ENCODE measurements around the gene NPHS1.
A peak's percentile ranks its signal among the peaks of the same experiment; 100 is the strongest.
"Not testable (repeated sequence)": the region's sequence is repeated elsewhere in the genome, so short reads cannot be mapped to it uniquely, and the experiment has no call there.

NPHS1 gene

GRCh38 chr19:35852029-35852780 lies at the start of gene NPHS1:
Gene NPHS1 (minus strand): TSS chr19:35852504. CDS start chr19:35851837, 667 bp downstream.
- DNase-seq: no peak

GRCh38 chr19:35901055-35901644 lies 48.8 kb upstream of the NPHS1 start:
- DNase-seq: no peak

GRCh38 chr19:35899547-35900214 lies 47.4 kb upstream of the NPHS1 start:
- DNase-seq: peak; percentile 68

GRCh38 chr19:35898499-35898809 lies 46.1 kb upstream of the NPHS1 start:
- no peak for DNase-seq

GRCh38 chr19:35897706-35898451 lies 45.6 kb upstream of the NPHS1 start:
- no peak for DNase-seq

- DNase-seq: no peak
Observed at GRCh38 chr19:35896643-35897040, 44.3 kb upstream of the NPHS1 start.

- DNase-seq: no peak
Observed at GRCh38 chr19:35895911-35896642, 43.8 kb upstream of the NPHS1 start.

GRCh38 chr19:35894342-35894741 lies 42.0 kb upstream of the NPHS1 start:
- DNase-seq: no peak

- DNase-seq: not testable (repeated sequence)
Observed at GRCh38 chr19:35891819-35892218, 39.5 kb upstream of the NPHS1 start.

GRCh38 chr19:35890113-35890650 lies 37.9 kb upstream of the NPHS1 start:
- DNase-seq: no peak

GRCh38 chr19:35889370-35890112 lies 37.2 kb upstream of the NPHS1 start:
- DNase-seq: no peak

GRCh38 chr19:35888398-35888797 lies 36.1 kb upstream of the NPHS1 start:
- DNase-seq: no peak

- DNase-seq: no peak
Observed at GRCh38 chr19:35887197-35887596, 34.9 kb upstream of the NPHS1 start.

GRCh38 chr19:35885904-35886303 lies 33.6 kb upstream of the NPHS1 start:
- no peak for DNase-seq

- no peak for DNase-seq
Observed at GRCh38 chr19:35885225-35885738, 33.0 kb upstream of the NPHS1 start.

GRCh38 chr19:35883882-35884281 lies 31.6 kb upstream of the NPHS1 start:
- no peak for DNase-seq

GRCh38 chr19:35882114-35882832 lies 30.0 kb upstream of the NPHS1 start:
- peak; percentile 61 for DNase-seq

GRCh38 chr19:35879770-35880317 lies 27.5 kb upstream of the NPHS1 start:
- DNase-seq: no peak

- no peak for DNase-seq
Observed at GRCh38 chr19:35879068-35879467, 26.8 kb upstream of the NPHS1 start.

GRCh38 chr19:35874392-35874930 lies 22.2 kb upstream of the NPHS1 start:
- DNase-seq: no peak
